H1 (cell line): ENCODE results near the gene CLDN6. TPM values are rescaled to one million over a fixed set of nuclear protein-coding genes. Genes with fewer than 3 reads are reported as not detected.

Source experiments
- CTCF ChIA-PET: fragments of 300-600 bp; sonication (Branson Sonifier 250); formaldehyde crosslinking; loops from one replicate; lab custom pipeline; 2021; ENCODE audit not compliant: partially characterized antibody; lab: Charles Lee
- POLR2A ChIA-PET: fragments of 300-600 bp; sonication (Branson Sonifier 250); formaldehyde crosslinking; loops from one replicate; lab custom pipeline; 2021; ENCODE audit warnings: inconsistent platforms; ENCODE audit not compliant: partially characterized antibody; lab: Charles Lee
- DNase-seq, 2 experiments: peaks; one replicate each; pipeline versions ENCODE4 v3.0.0 to v3.0.0-alpha.2; 2010 to 2022; ENCODE audit warnings: low spot score in 2 of 2, low read depth in 1 of 2, mixed read lengths in 1 of 2
- FAIRE-seq: peaks from 2 replicates; lab custom pipeline; 2011; peaks lifted over from hg19 to GRCh38; lab: Jason Lieb, UNC
- H2AFZ ChIP-seq: 2 replicates; pipeline ENCODE4 v1.8.1; 2012; ENCODE audit warnings: low read length, inconsistent platforms
- H2AK5ac ChIP-seq: 2 replicates; pipeline ENCODE4 v1.6.1; 2013; ENCODE audit warnings: low read depth, low read length
- H2BK120ac ChIP-seq: replicated peaks from 2 replicates; pipeline ENCODE3; 2013; ENCODE audit warnings: low read depth, low read length, inconsistent platforms
- H2BK12ac ChIP-seq: 2 replicates; pipeline ENCODE4 v1.6.1; 2013; ENCODE audit warnings: low read depth, low read length
- H2BK15ac ChIP-seq: 2 replicates; pipeline ENCODE4 v1.6.1; 2013; ENCODE audit warnings: low read length
- H2BK20ac ChIP-seq: 2 replicates; pipeline ENCODE4 v1.6.1; 2013; ENCODE audit warnings: low read length
- H2BK5ac ChIP-seq: 2 replicates; pipeline ENCODE4 v1.6.1; 2013; ENCODE audit warnings: low read depth, low read length
- H3K14ac ChIP-seq: 2 replicates; pipeline ENCODE4 v1.6.1; 2013; ENCODE audit warnings: inconsistent platforms; ENCODE audit not compliant: insufficient read length
- H3K18ac ChIP-seq: 2 replicates; pipeline ENCODE4 v1.6.1; 2013; ENCODE audit warnings: low read length; ENCODE audit errors: extremely low read depth
- H3K23ac ChIP-seq: 2 replicates; pipeline ENCODE4 v1.6.1; 2013; ENCODE audit warnings: inconsistent platforms; ENCODE audit not compliant: insufficient read length
- H3K23me2 ChIP-seq: 2 replicates; pipeline ENCODE4 v1.6.1; 2013; ENCODE audit warnings: low read depth, low read length
- H3K27ac ChIP-seq: 2 replicates; pipeline ENCODE4 v1.6.1; 2011; ENCODE audit warnings: low read depth, low read length, inconsistent platforms
- H3K27me3 ChIP-seq, 4 experiments: replicated peaks in 1 of 4; 1 replicate in 1 of 4; 2 replicates in 3 of 4; pipeline versions ENCODE4 v1.6.1 to v1.8.1; 2011 to 2013; ENCODE audit warnings: low read length in 3 of 4, mild to moderate bottlenecking in 3 of 4, inconsistent platforms in 2 of 4, mixed read lengths in 2 of 4, moderate library complexity in 1 of 4; ENCODE audit not compliant: control insufficient read depth in 3 of 4, insufficient read depth in 3 of 4; ENCODE audit errors: extremely low read depth in 1 of 4
- H3K36me3 ChIP-seq, 4 experiments: 2 replicates each; pipeline versions ENCODE4 v1.6.1 to v1.8.1; 2011 to 2013; ENCODE audit warnings: mild to moderate bottlenecking in 4 of 4, low read length in 3 of 4, moderate library complexity in 2 of 4, control low read depth in 1 of 4, inconsistent platforms in 1 of 4; ENCODE audit not compliant: insufficient read depth in 4 of 4, control insufficient read depth in 2 of 4
- H3K4ac ChIP-seq: replicated peaks from 2 replicates; pipeline ENCODE3; 2013; ENCODE audit warnings: low read length, low read depth, mixed read lengths, inconsistent platforms; ENCODE audit not compliant: insufficient read length
- H3K4me1 ChIP-seq, 4 experiments: replicated peaks in 1 of 4; 1 replicate in 1 of 4; 2 replicates in 3 of 4; pipeline versions ENCODE4 v1.6.1 to v1.8.1; 2011 to 2013; ENCODE audit warnings: low read length in 3 of 4, inconsistent platforms in 2 of 4, mixed read lengths in 1 of 4; ENCODE audit not compliant: insufficient read depth in 4 of 4, control insufficient read depth in 3 of 4
- H3K4me2 ChIP-seq, 2 experiments: 2 replicates each; pipeline versions ENCODE4 v1.6.1 to v1.8.1; 2011 to 2013; ENCODE audit warnings: low read depth in 2 of 2, low read length in 2 of 2, control low read depth in 1 of 2, inconsistent platforms in 1 of 2, mild to moderate bottlenecking in 1 of 2; ENCODE audit not compliant: insufficient read depth in 1 of 2
- H3K4me3 ChIP-seq, 4 experiments: fragments of 200-600, 300-600 bp in 1 of 4; sonication (generic), shearing (Covaris generic), sonication (Bioruptor Twin) in 1 of 4; 2 replicates each; pipeline versions ENCODE4 v1.5.1 to v1.8.1; 2011 to 2016; ENCODE audit warnings: low read length in 4 of 4, low read depth in 3 of 4, control low read depth in 2 of 4, inconsistent platforms in 2 of 4, mild to moderate bottlenecking in 2 of 4, mixed read lengths in 1 of 4, moderate library complexity in 1 of 4; ENCODE audit not compliant: insufficient read depth in 2 of 4; ENCODE audit errors: extremely low read depth in 1 of 4
- H3K56ac ChIP-seq: replicated peaks from 2 replicates; pipeline ENCODE3; 2013; ENCODE audit warnings: low read depth, mild to moderate bottlenecking, mixed read lengths, low read length, inconsistent platforms; ENCODE audit not compliant: insufficient read length
- H3K79me1 ChIP-seq: 2 replicates; pipeline ENCODE4 v1.6.1; 2013; ENCODE audit warnings: low read depth, low read length, control low read depth
- H3K79me2 ChIP-seq, 2 experiments: 2 replicates each; pipeline versions ENCODE4 v1.6.1 to v1.8.1; 2012 to 2013; ENCODE audit warnings: low read length in 2 of 2, mild to moderate bottlenecking in 2 of 2, inconsistent platforms in 1 of 2; ENCODE audit not compliant: insufficient read depth in 2 of 2, control insufficient read depth in 1 of 2
- H3K9ac ChIP-seq, 4 experiments: replicated peaks in 1 of 4; 1 replicate in 1 of 4; 2 replicates in 3 of 4; pipeline versions ENCODE4 v1.6.1 to v1.8.1; 2011 to 2013; ENCODE audit warnings: low read depth in 3 of 4, low read length in 3 of 4, control low read depth in 2 of 4, mild to moderate bottlenecking in 2 of 4, moderate library complexity in 2 of 4, inconsistent platforms in 1 of 4; ENCODE audit errors: extremely low read depth in 1 of 4
- H3K9me3 ChIP-seq, 2 experiments: 2 replicates each; pipeline versions ENCODE4 v1.6.1 to v1.8.1; 2012 to 2013; ENCODE audit warnings: mild to moderate bottlenecking in 2 of 2, moderate library complexity in 2 of 2, control low read depth in 1 of 2, inconsistent platforms in 1 of 2, low read depth in 1 of 2, low read length in 1 of 2, mixed read lengths in 1 of 2; ENCODE audit not compliant: insufficient read depth in 2 of 2
- H4K20me1 ChIP-seq, 2 experiments: replicated peaks in 1 of 2; 2 replicates each; pipeline versions ENCODE3 to v1.8.1; 2011 to 2013; ENCODE audit warnings: inconsistent platforms in 2 of 2, low read length in 2 of 2, mild to moderate bottlenecking in 1 of 2; ENCODE audit not compliant: insufficient read depth in 2 of 2, control insufficient read depth in 1 of 2
- H4K5ac ChIP-seq: 2 replicates; pipeline ENCODE4 v1.6.1; 2013; ENCODE audit warnings: low read length, low read depth, mixed read lengths, inconsistent platforms; ENCODE audit not compliant: insufficient read length
- H4K8ac ChIP-seq: 2 replicates; pipeline ENCODE4 v1.8.0; 2013; ENCODE audit warnings: mild to moderate bottlenecking, moderate library complexity, low read length, inconsistent platforms; ENCODE audit not compliant: insufficient read depth; ENCODE audit errors: extremely low read depth
- H4K91ac ChIP-seq: replicated peaks from 2 replicates; pipeline ENCODE3; 2013; ENCODE audit warnings: low read length, mixed read lengths, inconsistent platforms; ENCODE audit not compliant: insufficient read length
- ATF2 ChIP-seq: IDR thresholded peaks from 2 replicates; pipeline ENCODE4 v1.6.1; 2012; ENCODE audit warnings: low read length, inconsistent platforms
- EP300 ChIP-seq, 2 experiments: IDR thresholded peaks; 1 replicate in 1 of 2; 2 replicates in 1 of 2; pipeline ENCODE4 v1.6.1; 2011 to 2012; ENCODE audit warnings: low read depth in 2 of 2, low read length in 2 of 2, mild to moderate bottlenecking in 2 of 2, borderline replicate concordance in 1 of 2, inconsistent platforms in 1 of 2, moderate library complexity in 1 of 2
- WGBS, 2 experiments: shearing (Covaris generic) in 1 of 2; methylation state at CpG; one replicate each; pipeline versions ENCODE4 v1.1.6 to v1.1.7; 2013 to 2015; ENCODE audit warnings: low lambda C conversion rate in 2 of 2, mixed read lengths in 2 of 2, inconsistent platforms in 1 of 2, low coverage in 1 of 2, missing lambda C conversion rate in 1 of 2; ENCODE audit not compliant: insufficient replicate concordance in 2 of 2, insufficient coverage in 1 of 2, insufficient read length in 1 of 2; ENCODE audit errors: extremely low coverage in 1 of 2, missing lambda C conversion rate in 1 of 2; 5-methylcytosine and 5-hydroxymethylcytosine counted together
- polyA plus RNA-seq, 7 experiments: library from polyadenylated mRNA; depleted of rRNA in 3 of 7; stranded (reverse) in 5 of 7; unstranded in 2 of 7; fragments of >200 nt in 5 of 7; fragments of 200-250 nt in 2 of 7; gene quantifications; 1 replicate in 5 of 7; 2 replicates in 1 of 7; 4 replicates in 1 of 7; pipeline versions ENCODE4 v1.2.1 to v1.2.3, GENCODE V29; 2011 to 2013; ENCODE audit warnings: missing spikeins in 2 of 7, mixed read lengths in 2 of 7
- total RNA-seq: library from RNA; stranded (reverse); fragmentation: NEBNext Ultra II Directional; extraction: Animal tissue kit (Norgen Biotek cat#: 25700); gene quantifications from 2 replicates; pipeline ENCODE4 v1.2.1, GENCODE V29; 2021
- TF ChIP-seq, protein P1 (sequence below): IDR thresholded peaks from 2 replicates; pipeline ENCODE4 v1.6.1; 2012; ENCODE audit warnings: inconsistent platforms

CLDN6 gene
- total and polyA plus RNA-seq, 2 of the 8 experiments (the other 6 are each of a cell fraction or from before 2014, with no cell fraction given): 747 to 1,115 TPM

DNA sequence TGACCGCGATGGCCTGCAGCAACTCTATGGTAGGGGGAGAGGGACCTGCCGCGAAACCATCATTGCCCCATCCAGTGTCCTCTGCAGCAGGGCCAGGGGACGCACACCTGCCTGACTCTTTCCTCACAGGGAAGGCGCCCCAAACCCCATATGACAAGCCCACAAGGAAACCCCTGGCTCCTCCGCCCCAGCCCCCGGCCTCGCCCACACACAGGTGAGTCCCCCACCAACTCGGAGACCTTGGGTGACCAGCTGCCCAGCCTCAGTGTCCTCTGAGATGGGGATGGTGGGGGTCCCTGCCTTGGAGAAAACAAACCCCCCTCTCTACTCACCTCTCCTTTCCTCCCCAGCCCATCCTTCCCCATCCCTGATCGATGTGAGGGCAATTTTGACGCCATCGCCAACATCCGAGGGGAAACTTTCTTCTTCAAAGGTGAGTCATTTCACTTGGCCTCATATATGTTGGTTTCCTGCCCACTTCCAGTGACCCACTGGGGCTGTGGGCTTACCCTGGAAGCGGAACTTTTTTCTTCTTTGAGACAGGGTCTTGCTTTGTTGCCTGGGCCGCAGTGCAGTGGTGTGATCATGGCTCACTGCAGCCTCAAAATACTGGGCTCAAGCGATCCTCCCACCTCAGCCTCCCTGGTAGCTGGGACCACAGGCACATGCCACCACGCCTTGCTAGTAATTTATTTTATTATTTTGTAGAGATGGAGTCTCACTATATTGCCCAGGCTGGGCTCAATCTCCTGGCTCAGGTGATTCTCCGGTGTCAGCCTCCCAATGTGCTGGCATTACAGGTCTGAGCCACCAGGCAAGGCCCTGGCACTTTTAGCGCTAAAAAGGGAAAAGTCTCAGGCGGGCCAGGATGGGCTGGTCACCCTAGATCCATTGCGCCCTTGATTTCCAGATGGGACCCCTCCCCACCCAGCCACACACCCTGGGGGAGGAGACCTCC, 39.5 kb upstream of the CLDN6 start:
- DNase-seq (no peak), FAIRE-seq (no peak)
- TF ChIP-seq EP300 (IDR thresholded peaks at IDR 0.05; ENCODE audit: borderline replicate concordance in 1 of 2, low read depth in 2 of 2, low read length in 2 of 2) (no peak), ATF2 (no peak)
- TF ChIP-seq, protein P1, sequence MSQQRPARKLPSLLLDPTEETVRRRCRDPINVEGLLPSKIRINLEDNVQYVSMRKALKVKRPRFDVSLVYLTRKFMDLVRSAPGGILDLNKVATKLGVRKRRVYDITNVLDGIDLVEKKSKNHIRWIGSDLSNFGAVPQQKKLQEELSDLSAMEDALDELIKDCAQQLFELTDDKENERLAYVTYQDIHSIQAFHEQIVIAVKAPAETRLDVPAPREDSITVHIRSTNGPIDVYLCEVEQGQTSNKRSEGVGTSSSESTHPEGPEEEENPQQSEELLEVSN: no peak
- WGBS, 2 experiments: 94% methylated on average over 19 of the region's 22 CpGs; no CpG with 5 or more reads in 1 of the 2 experiments
- H3K36me3 ChIP-seq: no peaks in the 10 kb centered on the region; a peak in 1 of 8 replicates
- no peaks in the 10 kb centered on the region for H3K79me1 ChIP-seq
- no peak overlapping the region for H3K14ac ChIP-seq
- no peak overlapping the region for H3K18ac ChIP-seq
- no peak overlapping the region for H2BK5ac ChIP-seq
- no peak overlapping the region for H3K27ac ChIP-seq
- H3K23ac ChIP-seq: no peak overlapping the region
- H3K4me2 ChIP-seq: peak overlapping the region; percentile 49 to 85
- no peak overlapping the region for H2BK120ac ChIP-seq
- ChIA-PET CTCF (interaction anchor here (0.7 to 8.3 kb wide), 21 partner anchors 10 to 85 kb away, joined by 3 to 88 read pairs (median 9); partner anchors contain the start of genes MMP25 and ZSCAN10), POLR2A (interaction anchor here (0.9 to 12.7 kb wide), 21 partner anchors 10 to 93 kb away, joined by 3 to 140 read pairs (median 6); partner anchors contain the start of genes CLDN6, HCFC1R1, MMP25 and THOC6)
- H2AK5ac ChIP-seq: no peak overlapping the region
- peak overlapping the region; percentile 39 to 86 (median 67) for H3K4me3 ChIP-seq
- no peaks in the 10 kb centered on the region; a peak in 1 of 7 replicates for H3K27me3 ChIP-seq
- H3K4me1 ChIP-seq: peaks cover 5 to 17% (median 6%) of the 10 kb centered on the region in 4 experiments; a peak in 6 of 7 replicates
- no peak overlapping the region for H3K4ac ChIP-seq
- peaks cover 7% of the 10 kb centered on the region in 2 experiments for H4K20me1 ChIP-seq
- no peaks in the 10 kb centered on the region for H3K9me3 ChIP-seq
- H3K79me2 ChIP-seq: no peaks in the 10 kb centered on the region
- peaks cover 6% of the 10 kb centered on the region; the same call in 1 of the 2 replicates for H3K23me2 ChIP-seq
- no peak overlapping the region for H4K5ac ChIP-seq
- H3K9ac ChIP-seq: peak overlapping the region in 1 of 4 experiments; percentile 58; a peak in 1 of 7 replicates
- H2BK15ac ChIP-seq: no peak overlapping the region
- H3K56ac ChIP-seq: no peak overlapping the region
- H4K8ac ChIP-seq: no peak overlapping the region
- no peak overlapping the region for H2BK20ac ChIP-seq
- H2AFZ ChIP-seq: no peak overlapping the region
- no peak overlapping the region for H2BK12ac ChIP-seq
- H4K91ac ChIP-seq: no peak overlapping the region
